ENCODE measurements around the gene MRPL27.
"Not testable (repeated sequence)": the region's sequence is repeated elsewhere in the genome, so short reads cannot be mapped to it uniquely, and the experiment has no call there.

MRPL27 gene

DNA sequence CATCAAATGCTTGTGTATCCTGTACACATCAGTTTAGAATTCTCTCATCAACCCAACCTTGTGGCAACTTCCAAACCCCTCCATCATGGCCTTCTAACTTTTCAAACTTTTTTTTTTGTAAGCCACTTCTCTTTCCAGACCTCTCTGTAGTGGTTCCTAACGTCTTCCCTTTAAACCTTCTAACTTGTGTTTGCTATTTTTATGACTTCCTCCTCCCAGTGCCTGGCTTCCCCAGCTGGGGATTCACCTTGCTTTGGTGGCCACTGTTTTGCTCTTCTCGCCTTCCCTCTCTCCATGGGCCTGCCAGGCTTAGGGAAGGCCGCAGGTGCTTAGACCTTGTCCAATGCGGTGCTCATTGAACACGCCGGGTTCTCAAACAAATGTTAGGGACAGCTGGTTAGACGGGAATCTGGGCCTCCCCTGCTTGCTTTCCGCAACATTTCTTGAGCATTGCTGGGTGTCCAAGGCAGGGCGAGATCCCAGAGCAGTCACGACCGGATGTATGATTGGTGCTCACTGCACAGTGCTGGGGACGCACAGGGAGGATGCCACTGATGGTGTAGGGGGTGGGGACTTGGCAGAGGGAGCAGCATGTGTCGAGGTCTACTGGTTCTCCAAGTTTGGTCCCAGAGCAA, 28.1 kb downstream of the MRPL27 start:
- no peak for DNase-seq

DNA sequence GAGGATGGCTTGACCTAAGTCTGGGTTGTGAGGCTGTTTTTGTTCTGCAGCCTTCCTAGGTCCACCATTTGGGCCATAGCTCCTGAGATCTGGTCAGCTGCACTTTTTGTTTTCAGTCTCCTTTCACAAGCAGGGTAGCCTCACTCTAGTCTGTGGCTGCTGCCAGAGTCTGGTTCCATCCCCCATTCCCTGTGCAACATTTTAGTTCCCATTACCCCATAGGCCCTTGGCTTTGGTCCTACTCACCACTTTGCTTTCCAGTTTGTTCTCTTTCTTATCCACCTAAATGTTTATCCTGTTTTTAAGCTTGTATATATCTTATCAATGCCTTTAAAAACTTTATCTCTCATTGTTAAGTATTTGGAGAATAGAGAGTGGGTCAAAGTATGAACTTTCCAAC, 33.6 kb downstream of the MRPL27 start:
- DNase-seq, result no peak

DNA sequence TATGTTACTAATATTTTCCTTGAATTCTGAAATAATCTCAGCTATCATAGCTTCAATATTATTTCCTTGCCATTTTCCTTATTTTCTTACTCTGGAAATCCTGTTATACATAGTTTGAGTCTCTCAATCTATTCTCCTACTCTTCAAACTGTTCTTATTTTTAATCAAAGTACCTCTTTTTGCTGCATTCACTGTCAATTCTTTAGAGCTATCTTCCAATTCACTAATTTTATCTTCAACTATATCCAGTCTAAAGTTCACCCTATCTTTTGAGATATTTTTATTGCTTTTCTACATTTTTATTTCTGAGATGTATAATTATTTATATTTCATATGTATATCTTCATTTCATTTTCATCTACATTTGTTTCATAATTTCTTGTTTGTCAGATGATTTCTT, 34.3 kb downstream of the MRPL27 start:
- DNase-seq, result no peak

DNA sequence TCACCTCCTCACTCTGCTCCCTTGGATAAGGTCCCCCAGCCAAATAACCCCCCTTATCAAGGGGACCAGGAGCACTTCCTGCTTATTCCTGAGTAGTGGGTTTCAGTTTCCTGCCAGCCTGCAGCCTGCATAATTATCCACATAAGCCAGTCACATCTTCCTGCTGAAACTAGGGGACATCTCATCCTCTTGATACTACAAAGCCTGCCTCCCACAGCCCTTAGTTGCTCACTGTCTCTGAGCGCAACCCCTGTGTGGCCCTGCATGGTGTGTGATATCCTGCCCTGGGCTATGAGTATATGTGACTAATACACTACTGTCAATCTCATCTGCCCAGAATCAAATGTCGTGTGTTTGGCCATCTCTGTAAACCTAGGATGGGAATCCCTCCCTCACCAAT, 35.0 kb downstream of the MRPL27 start:
- no peak for DNase-seq

DNA sequence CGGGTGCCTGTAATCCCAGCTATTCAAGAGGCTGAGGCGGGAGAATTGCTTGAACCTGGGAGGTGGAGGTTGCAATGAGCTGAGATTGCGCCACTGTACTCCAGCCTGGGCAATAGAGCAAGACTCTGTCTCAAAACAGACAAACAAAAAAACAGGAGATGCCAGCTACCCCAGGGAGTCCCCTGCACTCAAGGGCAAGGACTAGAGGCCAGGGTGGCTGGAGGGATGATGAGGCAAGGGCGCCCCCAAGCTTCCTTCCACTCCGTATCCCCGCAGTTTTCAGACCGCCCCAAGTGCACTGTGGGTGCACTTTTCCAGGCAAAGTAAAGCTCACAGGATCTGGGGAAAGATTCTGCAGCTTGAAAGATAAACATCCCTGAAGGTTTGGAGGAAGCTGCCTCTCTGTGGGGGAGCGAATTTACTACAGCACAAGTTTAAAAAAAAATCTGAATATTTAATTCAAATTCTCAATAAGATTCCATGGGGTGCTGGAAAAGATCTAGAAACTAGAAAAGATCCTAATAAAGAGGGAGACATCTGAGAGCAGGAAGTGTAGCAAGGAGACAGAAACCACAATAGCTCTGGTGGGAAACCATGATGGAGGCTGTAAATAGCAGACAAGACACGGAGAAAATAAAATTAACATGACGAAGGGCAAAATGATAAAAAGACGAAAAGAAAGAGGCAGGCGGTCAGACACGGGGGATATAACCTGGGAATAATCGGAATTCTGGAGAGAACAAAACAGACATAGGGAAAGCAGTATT, 39.5 kb downstream of the MRPL27 start:
- not testable (repeated sequence) for DNase-seq

DNA sequence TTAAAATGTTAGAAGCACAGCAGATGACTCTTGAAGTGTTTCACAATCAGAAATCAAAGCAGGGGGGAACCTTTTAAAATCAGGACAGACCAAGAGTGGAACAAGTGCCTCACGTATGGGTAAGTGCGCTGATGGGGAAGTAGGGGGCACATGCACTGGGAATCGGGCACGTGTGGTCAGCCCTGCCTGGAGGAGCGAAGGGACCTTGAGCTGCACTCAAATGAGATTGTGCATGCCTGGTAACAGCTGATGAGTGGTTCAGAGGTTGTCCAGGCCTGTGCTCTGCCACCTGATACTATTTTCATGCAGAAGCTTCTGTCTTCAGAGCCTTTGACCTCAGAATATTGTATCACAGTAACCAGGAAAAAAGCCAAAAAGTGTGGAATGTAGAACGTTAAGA, 40.8 kb downstream of the MRPL27 start:
- DNase-seq, result no peak

DNA sequence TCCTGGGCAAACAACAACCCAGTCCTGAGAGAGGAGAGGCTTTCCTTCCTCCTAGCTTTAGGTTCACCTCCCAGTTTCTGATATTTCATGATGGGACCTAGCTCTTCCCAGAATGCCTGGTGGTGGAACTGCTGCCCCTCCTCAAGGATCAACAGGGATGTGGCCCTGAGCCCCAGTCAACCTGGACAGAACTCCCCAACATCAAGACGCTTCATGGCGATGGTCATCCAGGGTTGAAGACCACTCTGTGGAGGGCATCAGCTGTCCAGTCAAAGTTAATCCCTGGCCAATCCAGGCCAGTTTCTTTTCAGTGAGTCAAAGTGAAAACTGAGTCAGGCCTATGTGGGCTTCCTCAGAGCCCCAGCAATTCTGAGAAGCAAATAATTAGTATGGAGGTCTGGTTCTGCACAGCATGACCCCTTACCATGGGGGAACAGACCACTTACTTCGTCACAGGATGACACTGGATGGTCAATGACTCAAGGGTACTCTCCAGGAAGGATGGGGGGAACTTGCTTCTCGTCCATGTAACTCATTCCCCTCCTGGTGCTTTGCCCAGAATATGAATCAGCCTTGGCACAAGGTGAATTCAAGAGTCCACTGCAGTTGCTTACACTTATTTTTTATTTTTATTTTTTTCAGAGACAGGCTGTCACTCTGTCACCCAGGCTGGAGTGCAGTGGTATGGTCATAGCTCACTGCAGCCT, 41.7 kb downstream of the MRPL27 start:
- DNase-seq, result no peak

DNA sequence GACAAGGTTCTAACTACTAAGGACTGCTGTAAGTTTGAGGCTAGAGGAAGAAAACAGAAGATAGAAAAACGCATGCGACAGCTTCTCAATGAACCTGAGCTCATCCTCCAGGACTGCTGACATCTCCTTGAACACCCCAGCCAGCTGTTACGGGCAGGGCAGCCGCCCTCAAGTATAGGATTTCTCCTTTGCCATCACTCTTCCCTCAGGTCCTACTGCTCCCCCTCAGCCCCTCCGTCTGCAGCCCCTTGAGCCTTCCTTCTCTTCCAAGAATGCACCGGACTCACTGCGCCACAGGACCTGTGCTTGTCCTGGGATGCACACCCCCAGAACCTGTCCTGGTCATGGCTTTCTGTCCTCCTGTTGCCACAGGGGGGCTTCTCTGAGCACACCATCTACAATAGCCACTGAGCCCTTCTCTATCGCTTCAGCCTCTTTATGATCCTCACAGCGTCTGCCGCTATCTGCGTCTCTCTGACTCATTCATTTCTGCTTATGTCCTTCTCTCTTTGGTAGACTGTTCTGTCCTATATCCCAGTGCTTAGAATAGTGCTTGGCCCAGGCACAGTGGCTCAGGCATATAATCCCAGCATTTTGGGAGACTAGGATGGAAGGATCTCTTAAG, 42.7 kb downstream of the MRPL27 start:
- DNase-seq, result no peak

DNA sequence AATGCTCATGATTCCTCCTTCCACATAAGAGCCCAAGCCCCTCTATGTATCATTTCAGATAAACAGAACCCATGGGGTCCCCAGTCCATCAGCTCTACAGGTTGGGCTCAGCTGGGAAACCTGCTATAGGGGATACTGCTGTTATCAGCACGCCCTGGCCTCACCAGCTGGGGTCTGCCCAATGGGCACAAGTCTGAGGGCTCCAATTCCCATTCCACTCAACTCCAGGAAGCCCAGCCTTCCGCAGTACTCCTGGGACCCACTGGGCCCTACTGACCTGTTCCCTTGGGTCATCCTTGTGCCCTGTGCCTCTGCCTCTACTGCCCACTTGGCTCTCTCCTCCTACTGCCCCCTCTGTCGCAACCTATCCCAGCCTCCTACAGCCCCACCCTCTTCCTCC, 43.3 kb downstream of the MRPL27 start:
- DNase-seq, result no peak

DNA sequence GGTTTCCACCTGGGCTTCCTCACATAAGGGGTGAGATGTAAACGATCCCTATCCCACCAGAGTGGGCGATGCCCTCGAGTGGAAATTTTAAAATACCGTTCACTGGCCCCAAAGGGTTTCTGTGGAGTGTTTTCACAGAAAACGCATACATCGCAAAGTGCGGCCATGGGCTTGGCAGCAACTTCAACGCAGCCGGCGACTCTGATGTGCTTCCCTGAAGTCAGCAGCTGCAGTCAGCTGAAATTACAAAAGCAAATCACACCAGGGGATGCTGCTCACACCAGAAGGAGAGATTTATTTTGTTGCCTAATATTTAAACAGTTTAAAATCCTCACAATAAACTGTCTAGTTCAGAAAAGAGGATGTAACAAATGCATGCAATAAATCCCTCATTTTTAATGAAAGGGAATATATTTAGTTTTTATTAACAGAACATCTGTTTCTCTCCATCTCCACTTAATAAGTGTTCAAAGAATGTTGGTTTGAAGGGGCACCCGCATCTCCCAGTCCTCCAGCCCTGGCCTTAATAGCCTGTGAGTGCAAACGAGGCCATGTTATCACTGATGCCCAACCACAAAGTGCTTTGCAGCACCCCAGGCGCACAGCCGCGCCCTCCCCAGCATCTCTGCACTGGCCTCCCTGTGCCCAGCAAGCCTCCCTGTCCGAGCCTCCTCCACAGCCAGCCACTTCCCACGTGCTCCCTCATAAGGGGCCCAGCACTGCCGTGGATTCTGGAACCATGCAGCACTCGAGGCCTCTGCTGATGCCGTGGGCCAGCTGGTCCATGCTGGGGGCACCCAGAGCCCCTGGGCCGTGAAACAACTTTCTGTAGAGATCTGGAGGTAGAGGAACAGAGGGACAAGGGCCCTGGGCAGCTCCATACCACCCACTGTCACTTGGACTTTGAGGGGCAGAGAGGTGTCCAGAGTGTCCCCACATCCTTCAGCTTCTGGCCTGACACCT, 44.3 kb downstream of the MRPL27 start:
- DNase-seq, result no peak

DNA sequence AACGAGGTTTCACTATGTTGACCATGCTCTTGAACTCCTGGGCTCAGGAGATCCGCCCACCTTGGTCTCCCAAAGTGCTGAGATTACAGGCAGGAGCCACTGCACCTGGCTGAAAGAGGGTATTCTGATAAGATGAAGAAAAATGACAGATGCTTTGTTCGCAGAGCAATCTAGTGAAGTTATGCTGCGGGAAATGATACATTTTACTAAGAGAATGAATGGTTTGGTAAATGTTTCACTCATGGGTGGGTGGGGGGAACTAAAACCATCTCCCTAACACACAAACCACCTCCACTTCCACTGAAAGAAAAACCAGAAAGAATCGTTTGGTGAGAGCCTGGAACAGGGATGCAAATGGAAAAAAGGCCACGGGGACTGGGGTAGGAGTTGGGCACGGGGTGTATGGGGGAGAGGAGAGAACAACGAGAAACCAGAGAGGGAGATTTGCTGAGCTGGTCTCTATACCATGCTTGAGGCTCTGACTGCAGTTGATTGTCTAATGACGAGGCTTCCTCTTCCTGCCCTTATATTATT, 46.1 kb downstream of the MRPL27 start:
- DNase-seq, result no peak

DNA sequence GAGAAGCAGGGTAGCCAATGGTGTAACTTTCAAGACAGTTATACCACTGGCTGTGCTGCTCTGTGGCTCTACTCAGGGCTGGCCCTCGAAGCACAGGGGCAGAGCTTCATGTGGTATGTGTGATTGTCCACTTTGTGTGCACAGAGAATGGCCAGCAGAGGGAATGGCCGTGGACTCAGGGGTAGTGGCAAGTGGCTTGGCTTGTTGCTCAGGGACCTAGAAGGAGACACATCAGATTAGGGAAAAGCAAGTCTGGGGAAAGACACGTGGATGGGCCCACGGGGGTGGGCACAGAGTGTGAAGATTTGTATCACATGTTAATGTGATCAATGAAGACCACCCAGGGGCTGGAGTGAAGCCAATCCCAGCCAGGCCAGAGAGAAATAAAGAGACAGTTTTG, 47.1 kb downstream of the MRPL27 start:
- no peak for DNase-seq

DNA sequence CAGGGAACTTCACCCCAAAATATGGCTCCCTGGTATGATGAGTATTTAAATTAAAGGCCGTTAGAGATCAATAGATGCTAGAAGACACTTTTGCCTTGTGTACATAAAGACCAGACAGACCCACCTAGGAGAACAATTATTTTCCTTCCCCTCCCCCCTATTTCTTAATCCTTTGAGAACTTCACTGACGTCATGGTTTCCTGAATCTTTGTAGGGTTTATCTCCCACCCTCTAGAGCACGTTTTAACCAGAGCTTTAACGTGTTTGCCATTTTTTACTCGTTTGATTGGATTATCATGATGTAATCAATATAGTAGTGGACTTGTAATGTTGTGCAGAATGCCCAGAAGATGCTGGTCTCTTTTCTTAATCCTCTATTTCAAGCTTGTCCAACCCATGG, 49.9 kb downstream of the MRPL27 start:
- no peak for DNase-seq

DNA sequence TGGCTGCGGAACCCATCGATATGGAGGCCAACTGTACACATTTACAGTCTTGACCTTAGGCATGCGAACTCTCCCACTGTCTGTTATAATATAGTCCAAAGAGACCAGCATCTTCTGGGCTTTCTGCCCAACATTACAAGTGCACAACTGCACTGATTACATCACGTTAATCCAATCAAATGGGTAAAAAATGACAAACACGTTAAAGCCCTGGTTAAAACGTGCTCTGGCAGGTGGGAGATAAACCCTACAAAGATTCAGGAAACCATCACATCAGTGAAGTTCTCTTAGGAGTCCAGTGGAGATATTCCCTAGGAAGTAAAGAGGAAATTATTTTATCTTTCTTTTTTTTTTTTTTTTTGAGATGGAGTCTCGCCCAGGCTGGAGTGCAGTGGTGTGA, 50.7 kb downstream of the MRPL27 start:
- DNase-seq, result no peak

DNA sequence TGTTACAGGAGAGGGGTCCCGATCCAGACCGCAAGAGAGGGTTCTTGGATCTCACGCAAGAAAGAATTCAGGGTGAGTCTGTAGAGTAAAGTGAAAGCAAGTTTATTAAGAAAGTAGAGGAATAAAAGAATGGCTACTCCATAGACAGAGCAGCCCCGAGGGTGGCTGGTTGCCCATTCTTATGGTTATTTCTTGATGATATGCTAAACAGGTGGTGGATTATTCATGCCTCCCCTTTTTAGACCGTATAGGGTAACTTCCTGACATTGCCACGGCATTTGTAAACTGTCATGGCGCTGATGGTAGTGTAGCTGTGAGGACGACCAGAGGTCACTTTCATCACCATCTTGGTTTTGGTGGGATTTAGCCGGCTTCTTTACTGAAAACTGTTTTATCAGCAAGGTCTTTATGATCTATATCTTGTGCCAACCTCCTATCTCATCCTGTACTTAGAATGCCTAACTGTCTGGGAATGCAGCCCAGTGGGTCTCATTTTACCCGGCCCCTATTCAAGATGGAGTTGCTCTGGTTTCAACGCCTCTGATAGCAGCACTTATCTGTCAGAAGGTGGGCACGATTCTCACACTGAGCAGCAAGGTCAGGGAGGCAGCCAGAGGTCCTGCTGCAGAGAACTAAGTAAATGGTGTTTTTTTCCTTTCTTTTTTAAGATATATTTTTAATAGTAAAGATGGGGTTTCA, 53.5 kb downstream of the MRPL27 start:
- DNase-seq, result no peak

DNA sequence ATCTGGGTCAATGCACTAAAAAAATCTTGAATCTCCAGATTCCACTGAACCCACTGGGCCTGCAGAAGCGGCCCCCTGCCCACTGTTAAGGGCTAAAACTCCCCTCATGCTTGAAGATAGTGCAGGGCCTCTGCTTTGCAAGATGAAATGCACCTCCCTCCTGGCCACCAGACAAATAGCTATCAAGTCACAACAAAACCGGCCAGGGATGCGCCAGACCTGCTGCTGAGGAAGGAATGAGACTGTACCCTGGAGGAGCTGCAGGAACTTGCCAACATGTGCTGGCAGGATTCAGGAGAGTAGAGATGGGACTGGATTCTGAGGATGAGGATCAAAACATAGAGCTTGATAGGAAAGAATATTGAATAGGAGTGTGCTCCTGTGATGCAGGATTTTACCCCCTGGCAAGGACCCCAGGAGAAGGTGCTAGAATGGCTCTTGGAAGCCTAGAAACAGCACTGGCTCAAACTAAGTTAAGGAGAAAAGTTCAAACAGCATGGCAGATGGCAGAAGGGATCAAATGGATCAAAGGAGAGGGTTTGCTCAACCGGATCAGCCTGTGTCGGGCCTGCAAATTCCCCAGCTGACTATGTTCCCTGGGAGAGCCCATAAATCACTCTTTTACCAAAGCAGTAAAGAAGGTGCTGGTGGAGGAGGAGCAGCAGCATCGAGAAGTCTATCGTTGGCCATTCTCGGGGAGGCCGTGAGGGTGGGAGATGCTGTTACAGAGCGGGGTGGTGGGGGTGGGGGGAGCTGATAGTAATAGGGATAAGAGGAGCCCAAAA, 54.3 kb downstream of the MRPL27 start:
- no peak for DNase-seq
